Naive B cell (primary cell): ENCODE data around the gene ZNF836. TPM values are rescaled to one million over a fixed set of nuclear protein-coding genes. Genes with fewer than 3 reads are reported as not detected.
A peak's percentile ranks its signal among the peaks of the same experiment; 100 is the strongest.

Experiments used
- ATAC-seq, 2 donors: fragments of 150-1000 bp; cut with Tn5 transposase; 2 replicates each; pipeline ENCODE4 v1.10.0; 2021; ENCODE audit warnings: low read depth in 2 of 2, mild to moderate bottlenecking in 2 of 2, moderate library complexity in 2 of 2
- DNase-seq: peaks from one replicate; pipeline ENCODE4 v3.0.0; 2022
- H3K27ac Mint-ChIP-seq, 6 donors: one replicate each; pipeline ENCODE4 v1.8.0; 2020 to 2022; ENCODE audit warnings: mild to moderate bottlenecking in 6 of 6, mixed read lengths in 6 of 6, moderate library complexity in 5 of 6, inconsistent platforms in 2 of 6
- H3K27me3 Mint-ChIP-seq, 3 donors: one replicate each; pipeline ENCODE4 v1.8.0; 2021 to 2022; ENCODE audit warnings: mixed read lengths in 3 of 3, mild to moderate bottlenecking in 1 of 3
- H3K36me3 Mint-ChIP-seq, 2 donors: one replicate each; pipeline ENCODE4 v1.8.0; 2020 to 2022; ENCODE audit warnings: mixed read lengths in 2 of 2, inconsistent platforms in 1 of 2, mild to moderate bottlenecking in 1 of 2
- H3K4me1 Mint-ChIP-seq, 3 donors: one replicate each; pipeline ENCODE4 v1.8.0; 2020 to 2022; ENCODE audit warnings: mixed read lengths in 3 of 3, inconsistent platforms in 1 of 3, mild to moderate bottlenecking in 1 of 3, moderate library complexity in 1 of 3
- H3K4me3 Mint-ChIP-seq, 8 donors: one replicate each; pipeline ENCODE4 v1.8.0; 2020 to 2022; ENCODE audit warnings: mild to moderate bottlenecking in 8 of 8, mixed read lengths in 8 of 8, moderate library complexity in 8 of 8, inconsistent platforms in 2 of 8
- H3K9me3 Mint-ChIP-seq, 7 donors: one replicate each; pipeline ENCODE4 v1.8.0; 2020 to 2022; ENCODE audit warnings: mixed read lengths in 7 of 7, mild to moderate bottlenecking in 5 of 7, inconsistent platforms in 2 of 7, moderate library complexity in 1 of 7
- polyA plus RNA-seq, 6 donors: library from polyadenylated mRNA; unstranded; fragments of 300-500 nt; fragmentation: Illumina TruSeq; gene quantifications; one replicate each; pipeline ENCODE4 v1.2.3, GENCODE V29; 2021; ENCODE audit warnings: low read depth in 6 of 6

ZNF836 gene
- polyA plus RNA-seq, 6 donors from 2014 or later = 8.2 to 21.1 (median 12.0) TPM

GRCh38 chr19:52170863-52171320 lies 529 bp downstream of the ZNF836 start:
- Mint-ChIP-seq H3K4me3 (peak overlapping the region; percentile 97 to 100 (median 99)), H3K36me3 (peaks cover 9 to 15% of the 10 kb centered on the region in 2 donors), H3K9me3 (peaks cover 0 to 4% (median 0%) of the 10 kb centered on the region in 7 donors), H3K4me1 (peaks cover 20 to 44% (median 23%) of the 10 kb centered on the region in 3 donors), H3K27ac (peak overlapping the region; percentile 97 to 99 (median 98)), H3K27me3 (no peaks in the 10 kb centered on the region)
- ATAC-seq = peak; percentile 24
- DNase-seq = no peak

GRCh38 chr19:52170304-52170703 lies 1.1 kb downstream of the ZNF836 start:
- no peak for DNase-seq
- H3K4me3 Mint-ChIP-seq = peak overlapping the region; percentile 97 to 100 (median 99)
- H3K9me3 Mint-ChIP-seq = peaks cover 0 to 4% (median 0%) of the 10 kb centered on the region in 7 donors

GRCh38 chr19:52155596-52156359 lies 15.6 kb downstream of the ZNF836 start:
- H3K27ac Mint-ChIP-seq = no peak overlapping the region
- H3K4me1 Mint-ChIP-seq = no peaks in the 10 kb centered on the region
- ATAC-seq (no peak), DNase-seq (no peak)
- H3K4me3 Mint-ChIP-seq = no peak overlapping the region
- H3K27me3 Mint-ChIP-seq = no peaks in the 10 kb centered on the region
- H3K36me3 Mint-ChIP-seq = peaks cover 62 to 73% of the 10 kb centered on the region in 2 donors
- H3K9me3 Mint-ChIP-seq = peaks cover 22 to 94% (median 84%) of the 10 kb centered on the region in 7 donors

More at GRCh38 chr19:52170304-52170703, 1.1 kb downstream of the ZNF836 start:
- H3K27ac Mint-ChIP-seq = peak overlapping the region; percentile 97 to 99 (median 98)
- H3K4me1 Mint-ChIP-seq = peaks cover 20 to 44% (median 23%) of the 10 kb centered on the region in 3 donors
- no peaks in the 10 kb centered on the region for H3K27me3 Mint-ChIP-seq
- no peak for ATAC-seq
- peaks cover 9 to 18% of the 10 kb centered on the region in 2 donors for H3K36me3 Mint-ChIP-seq

GRCh38 chr19:52148256-52148655 lies 23.2 kb downstream of the ZNF836 start:
- DNase-seq (no peak), ATAC-seq (no peak)
- Mint-ChIP-seq H3K4me1 (peaks cover 0 to 6% (median 0%) of the 10 kb centered on the region in 3 donors), H3K4me3 (no peak overlapping the region), H3K27me3 (no peaks in the 10 kb centered on the region), H3K9me3 (peaks cover 5 to 61% (median 28%) of the 10 kb centered on the region in 7 donors), H3K36me3 (peaks cover 0 to 21% of the 10 kb centered on the region in 2 donors), H3K27ac (no peak overlapping the region)

- Mint-ChIP-seq H3K4me1 (peaks cover 21 to 39% (median 22%) of the 10 kb centered on the region in 3 donors), H3K27ac (no peak overlapping the region), H3K27me3 (no peaks in the 10 kb centered on the region), H3K4me3 (peak overlapping the region in 1 of 8 donors; percentile 16), H3K36me3 (no peaks in the 10 kb centered on the region), H3K9me3 (peaks cover 0 to 48% (median 6%) of the 10 kb centered on the region in 7 donors)
- ATAC-seq (no peak), DNase-seq (no peak)
Observed at GRCh38 chr19:52142001-52142595, 29.3 kb downstream of the ZNF836 start.

GRCh38 chr19:52141203-52141602 lies 30.2 kb downstream of the ZNF836 start:
- Mint-ChIP-seq H3K9me3 (peaks cover 0 to 39% (median 6%) of the 10 kb centered on the region in 7 donors), H3K36me3 (no peaks in the 10 kb centered on the region), H3K4me3 (peak overlapping the region in 5 of 8 donors; percentile 3 to 92 (median 41)), H3K27ac (no peak overlapping the region), H3K27me3 (no peaks in the 10 kb centered on the region), H3K4me1 (peaks cover 21 to 39% (median 22%) of the 10 kb centered on the region in 3 donors)
- no peak for ATAC-seq
- DNase-seq = no peak

GRCh38 chr19:52140032-52140710 lies 31.2 kb downstream of the ZNF836 start:
- H3K36me3 Mint-ChIP-seq = peaks cover 0 to 3% of the 10 kb centered on the region in 2 donors
- peaks cover 0 to 45% (median 5%) of the 10 kb centered on the region in 7 donors for H3K9me3 Mint-ChIP-seq
- H3K27me3 Mint-ChIP-seq = no peaks in the 10 kb centered on the region
- DNase-seq = no peak
- H3K4me1 Mint-ChIP-seq = peaks cover 21 to 39% (median 22%) of the 10 kb centered on the region in 3 donors
- peak overlapping the region; percentile 88 to 99 (median 96) for H3K4me3 Mint-ChIP-seq
- peak; percentile 94 to 95 for ATAC-seq
- peak overlapping the region; percentile 70 to 98 (median 95) for H3K27ac Mint-ChIP-seq

GRCh38 chr19:52139252-52140031 lies 32.0 kb downstream of the ZNF836 start, which contains the start of gene ZNF616:
TSS of gene ZNF616 (minus strand) at chr19:52139938. CDS start at chr19:52130512, 9,426 bp downstream.
- H3K9me3 Mint-ChIP-seq = peaks cover 0 to 44% (median 4%) of the 10 kb centered on the region in 7 donors
- H3K4me1 Mint-ChIP-seq = peaks cover 21 to 37% (median 22%) of the 10 kb centered on the region in 3 donors
- DNase-seq (peak; percentile 96), ATAC-seq (peak; percentile 71 to 77)
- peak within 1 kb of the TSS; percentile 70 to 98 (median 95) for H3K27ac Mint-ChIP-seq
- peaks cover 0 to 8% of the 10 kb centered on the region in 2 donors for H3K36me3 Mint-ChIP-seq
- H3K4me3 Mint-ChIP-seq = peak within 1 kb of the TSS; percentile 88 to 99 (median 96)
- H3K27me3 Mint-ChIP-seq = no peaks in the 10 kb centered on the region

GRCh38 chr19:52138983-52139251 lies 32.5 kb downstream of the ZNF836 start:
- H3K27ac Mint-ChIP-seq = peak overlapping the region; percentile 70 to 98 (median 89)
- DNase-seq (peak; percentile 5), ATAC-seq (no peak)
- H3K4me1 Mint-ChIP-seq = peaks cover 21 to 33% (median 22%) of the 10 kb centered on the region in 3 donors
- H3K36me3 Mint-ChIP-seq = peaks cover 3 to 8% of the 10 kb centered on the region in 2 donors
- H3K9me3 Mint-ChIP-seq = peaks cover 0 to 44% (median 4%) of the 10 kb centered on the region in 7 donors
- H3K4me3 Mint-ChIP-seq = peak overlapping the region; percentile 88 to 99 (median 96)
- H3K27me3 Mint-ChIP-seq = no peaks in the 10 kb centered on the region

GRCh38 chr19:52138278-52138982 lies 33.0 kb downstream of the ZNF836 start:
- peak overlapping the region in 3 of 6 donors; percentile 87 to 98 (median 91) for H3K27ac Mint-ChIP-seq
- H3K9me3 Mint-ChIP-seq = peaks cover 0 to 48% (median 4%) of the 10 kb centered on the region in 7 donors
- DNase-seq (no peak), ATAC-seq (no peak)
- peak overlapping the region; percentile 88 to 99 (median 96) for H3K4me3 Mint-ChIP-seq
- H3K36me3 Mint-ChIP-seq = peaks cover 5 to 8% of the 10 kb centered on the region in 2 donors
- H3K27me3 Mint-ChIP-seq = no peaks in the 10 kb centered on the region
- peaks cover 21 to 33% (median 22%) of the 10 kb centered on the region in 3 donors for H3K4me1 Mint-ChIP-seq

GRCh38 chr19:52120286-52120685 lies 51.1 kb downstream of the ZNF836 start:
- H3K27ac Mint-ChIP-seq = no peak overlapping the region
- H3K27me3 Mint-ChIP-seq = no peaks in the 10 kb centered on the region
- DNase-seq (no peak), ATAC-seq (no peak)
- H3K4me3 Mint-ChIP-seq = no peak overlapping the region
- peaks cover 68 to 84% of the 10 kb centered on the region in 2 donors for H3K36me3 Mint-ChIP-seq
- H3K9me3 Mint-ChIP-seq = peaks cover 16 to 95% (median 84%) of the 10 kb centered on the region in 7 donors
- H3K4me1 Mint-ChIP-seq = no peaks in the 10 kb centered on the region

GRCh38 chr19:52115526-52116053 lies 55.8 kb downstream of the ZNF836 start:
- H3K36me3 Mint-ChIP-seq = peaks cover 58 to 59% of the 10 kb centered on the region in 2 donors

More at GRCh38 chr19:52115526-52116053, 55.8 kb downstream of the ZNF836 start:
- no peak overlapping the region for H3K4me3 Mint-ChIP-seq
- H3K27me3 Mint-ChIP-seq = no peaks in the 10 kb centered on the region
- ATAC-seq (no peak), DNase-seq (no peak)
- peaks cover 22 to 98% (median 92%) of the 10 kb centered on the region in 7 donors for H3K9me3 Mint-ChIP-seq
- H3K27ac Mint-ChIP-seq = no peak overlapping the region
- no peaks in the 10 kb centered on the region for H3K4me1 Mint-ChIP-seq
